Mammary epithelial cell (primary cell): Measurements from ENCODE around the gene ZNF213.

Experiments used
- EZH2 ChIP-seq: IDR thresholded peaks from 2 replicates; pipeline ENCODE4 v1.6.1; 2012; ENCODE audit warnings: low read length, inconsistent platforms, borderline replicate concordance
- TF ChIP-seq, protein P1 (sequence below), 2 donors: IDR thresholded peaks in 1 of 2; conservative IDR thresholded peaks in 1 of 2; 2 replicates each; pipeline ENCODE4 v1.5.1; 2011 to 2012; ENCODE audit warnings: inconsistent platforms in 2 of 2, low read length in 2 of 2, mild to moderate bottlenecking in 2 of 2, control low read depth in 1 of 2, low read depth in 1 of 2; ENCODE audit not compliant: insufficient read depth in 1 of 2; ENCODE audit errors: extremely low read depth in 1 of 2

DNA sequence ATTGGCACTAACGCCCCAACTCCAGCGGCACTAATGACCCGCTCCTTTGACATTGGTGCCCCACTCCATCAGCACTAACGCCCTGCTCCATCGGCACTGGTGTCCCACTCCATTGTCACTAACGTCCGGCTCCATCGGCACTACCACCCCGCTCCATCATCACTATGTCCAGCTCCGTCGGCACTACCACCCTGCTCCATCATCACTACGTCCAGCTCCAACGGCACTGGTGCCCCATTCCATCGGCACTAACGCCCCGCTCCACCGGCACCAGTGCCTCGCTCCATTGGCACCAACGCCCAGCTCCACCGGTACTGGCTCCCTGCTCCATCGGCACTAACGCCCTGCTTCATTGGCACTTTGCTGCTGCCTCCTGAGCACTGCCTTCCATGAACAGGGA lies 7.5 kb downstream of the ZNF213 start:
- TF ChIP-seq, protein P1, sequence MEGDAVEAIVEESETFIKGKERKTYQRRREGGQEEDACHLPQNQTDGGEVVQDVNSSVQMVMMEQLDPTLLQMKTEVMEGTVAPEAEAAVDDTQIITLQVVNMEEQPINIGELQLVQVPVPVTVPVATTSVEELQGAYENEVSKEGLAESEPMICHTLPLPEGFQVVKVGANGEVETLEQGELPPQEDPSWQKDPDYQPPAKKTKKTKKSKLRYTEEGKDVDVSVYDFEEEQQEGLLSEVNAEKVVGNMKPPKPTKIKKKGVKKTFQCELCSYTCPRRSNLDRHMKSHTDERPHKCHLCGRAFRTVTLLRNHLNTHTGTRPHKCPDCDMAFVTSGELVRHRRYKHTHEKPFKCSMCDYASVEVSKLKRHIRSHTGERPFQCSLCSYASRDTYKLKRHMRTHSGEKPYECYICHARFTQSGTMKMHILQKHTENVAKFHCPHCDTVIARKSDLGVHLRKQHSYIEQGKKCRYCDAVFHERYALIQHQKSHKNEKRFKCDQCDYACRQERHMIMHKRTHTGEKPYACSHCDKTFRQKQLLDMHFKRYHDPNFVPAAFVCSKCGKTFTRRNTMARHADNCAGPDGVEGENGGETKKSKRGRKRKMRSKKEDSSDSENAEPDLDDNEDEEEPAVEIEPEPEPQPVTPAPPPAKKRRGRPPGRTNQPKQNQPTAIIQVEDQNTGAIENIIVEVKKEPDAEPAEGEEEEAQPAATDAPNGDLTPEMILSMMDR (conservative IDR thresholded peaks at IDR 0.05 in 1 of 2, IDR thresholded peaks at IDR 0.05 in 1 of 2; ENCODE audit: extremely low read depth in 1 of 2, insufficient read depth in 1 of 2, low read depth in 1 of 2, low read length in 2 of 2): no peak
- TF ChIP-seq EZH2: no peak
